ENCODE measurements around the gene ACVR1. TPM values are rescaled to one million over a fixed set of nuclear protein-coding genes. Genes with fewer than 3 reads are reported as not detected.

ACVR1 gene
- total and polyA plus RNA-seq, 9 of the 15 experiments (the other 6 are each of a cell fraction or from before 2014, with no cell fraction given), result 3.8 to 14.3 (median 6.9) TPM

- TF ChIP-seq, protein P1, sequence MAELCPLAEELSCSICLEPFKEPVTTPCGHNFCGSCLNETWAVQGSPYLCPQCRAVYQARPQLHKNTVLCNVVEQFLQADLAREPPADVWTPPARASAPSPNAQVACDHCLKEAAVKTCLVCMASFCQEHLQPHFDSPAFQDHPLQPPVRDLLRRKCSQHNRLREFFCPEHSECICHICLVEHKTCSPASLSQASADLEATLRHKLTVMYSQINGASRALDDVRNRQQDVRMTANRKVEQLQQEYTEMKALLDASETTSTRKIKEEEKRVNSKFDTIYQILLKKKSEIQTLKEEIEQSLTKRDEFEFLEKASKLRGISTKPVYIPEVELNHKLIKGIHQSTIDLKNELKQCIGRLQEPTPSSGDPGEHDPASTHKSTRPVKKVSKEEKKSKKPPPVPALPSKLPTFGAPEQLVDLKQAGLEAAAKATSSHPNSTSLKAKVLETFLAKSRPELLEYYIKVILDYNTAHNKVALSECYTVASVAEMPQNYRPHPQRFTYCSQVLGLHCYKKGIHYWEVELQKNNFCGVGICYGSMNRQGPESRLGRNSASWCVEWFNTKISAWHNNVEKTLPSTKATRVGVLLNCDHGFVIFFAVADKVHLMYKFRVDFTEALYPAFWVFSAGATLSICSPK (IDR thresholded peaks at IDR 0.05; ENCODE audit: borderline replicate concordance), result no peak
- TF ChIP-seq C11orf30 (IDR thresholded peaks at IDR 0.05; ENCODE audit: low read depth), result no peak
Observed at GRCh38 chr2:157839162-157839801, 36.8 kb downstream of the ACVR1 start (continued).

DNA sequence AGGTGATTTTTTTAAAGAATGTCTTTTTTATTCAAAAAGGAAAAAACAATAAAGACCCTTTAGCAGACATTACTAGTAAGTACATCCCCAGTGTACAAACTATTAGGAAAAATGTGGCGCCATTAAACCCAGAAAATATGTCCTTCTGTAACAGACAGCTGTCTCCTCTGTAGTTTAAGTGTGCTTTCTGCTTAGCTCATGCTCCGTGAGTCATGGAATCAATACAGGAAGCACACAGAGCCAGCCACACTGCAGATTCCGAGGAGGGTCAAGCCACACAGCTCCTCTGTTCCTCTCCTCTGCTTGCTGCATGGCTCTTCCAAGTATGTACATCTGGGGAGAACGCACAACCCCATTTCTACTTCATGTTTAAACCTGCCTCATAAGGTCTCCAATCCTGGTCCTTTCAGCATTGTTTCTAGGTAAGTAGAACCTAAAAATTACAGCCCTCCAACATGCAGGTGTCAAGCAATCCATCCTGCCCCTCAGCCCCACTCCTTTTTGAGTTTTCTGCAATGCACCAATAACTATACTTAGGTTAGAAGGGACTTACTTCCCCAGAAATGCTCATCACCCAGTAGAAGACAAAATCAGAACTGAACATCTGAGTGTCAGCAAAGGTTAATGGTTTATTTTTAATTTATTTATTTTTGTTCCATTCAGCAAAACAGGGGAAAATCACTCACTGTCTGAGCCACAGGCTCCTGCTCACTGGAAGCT lies 37.5 kb downstream of the ACVR1 start:
- ChIA-PET POLR2A (interaction anchor here (0.6 to 2.5 kb wide), 13 partner anchors 8 to 256 kb away, joined by 3 to 15 read pairs (median 3); partner anchors contain the start of gene ACVR1), CTCF (ENCODE audit: low intra/inter-chr PET ratio) (no interaction called here)
- Histone ChIP-seq H3K4me2 (ENCODE audit: insufficient read depth, low read length) (peak overlapping the region; percentile 92), H3K9ac (ENCODE audit: insufficient read depth in 1 of 2, low read depth in 2 of 2, low read length in 2 of 2) (peak overlapping the region; percentile 53 to 85; a peak in 3 of 4 replicates), H2AFZ (ENCODE audit: low read depth, low read length) (peak overlapping the region; percentile 84), H3K4me3 (peak overlapping the region; percentile 30), H3K36me3 (ENCODE audit: control insufficient read depth, insufficient read depth, low read length) (no peaks in the 10 kb centered on the region; the same call in 2 of the 3 replicates), H3K4me1 (replicated peaks in 1 of 2; ENCODE audit: control insufficient read depth in 2 of 2, insufficient read depth in 2 of 2, low read length in 2 of 2) (peaks cover 14 to 50% of the 10 kb centered on the region in 2 experiments), H3K9me1 (ENCODE audit: control insufficient read depth, insufficient read depth, low read length) (no peaks in the 10 kb centered on the region), H3K79me2 (ENCODE audit: control insufficient read depth, insufficient read depth, low read length) (peaks cover 19% of the 10 kb centered on the region; the same call in 2 of the 3 replicates), H3K27me3 (ENCODE audit: control insufficient read depth in 2 of 2, insufficient read depth in 2 of 2, low read length in 2 of 2) (no peaks in the 10 kb centered on the region), H4K20me1 (replicated peaks; ENCODE audit: control insufficient read depth, insufficient read depth, low read length) (no peaks in the 10 kb centered on the region), H3K27ac (ENCODE audit: extremely low read depth, low read depth, low read length) (peak overlapping the region; percentile 93), H3K9me3 (replicated peaks; ENCODE audit: control insufficient read depth, insufficient read depth, low read depth, low read length) (no peaks in the 10 kb centered on the region)
- WGBS (ENCODE audit: insufficient coverage, low coverage, missing lambda C conversion rate), result 1% methylated on average over 4 of the region's 4 CpGs
- BruUV-seq (replicated peaks), result TSS peak; percentile 37
- ATAC-seq (peak; percentile 96), FAIRE-seq (peak; percentile 97), DNase-seq (ENCODE audit: extremely low read depth in 1 of 4, low spot score in 3 of 4) (peak; percentile 69 to 91 (median 78))
- in situ Hi-C loops (cut with MboI) (no loop called here), intact Hi-C loops (cut with micrococcal nuclease) (loop anchor here (1.0 to 5.0 kb wide), 2 partner anchors 52 to 169 kb away; no protein-coding TSS in a partner anchor)
- TF ChIP-seq SETDB1 (IDR thresholded peaks at IDR 0.05; ENCODE audit: low read length) (no peak), DNMT1 (IDR thresholded peaks at IDR 0.05) (no peak), CEBPB (tag; IDR thresholded peaks at IDR 0.05) (no peak), JUN (IDR thresholded peaks at IDR 0.05; ENCODE audit: borderline replicate concordance, low read depth, low read length) (peak; percentile 97), JUN (CRISPR knock-in tag; IDR thresholded peaks at IDR 0.05; ENCODE audit: borderline replicate concordance) (no peak), MYC (IDR thresholded peaks at IDR 0.05; ENCODE audit: low read depth, low read length) (peak; percentile 46), MYC (CRISPR knock-in tag; IDR thresholded peaks at IDR 0.05; ENCODE audit: borderline replicate concordance, low read depth) (no peak), TOE1 (IDR thresholded peaks at IDR 0.05; ENCODE audit: borderline replicate concordance) (no peak), TOE1 (CRISPR knock-in tag; IDR thresholded peaks at IDR 0.05; ENCODE audit: borderline replicate concordance, low read depth) (no peak), ZNF184 (CRISPR knock-in tag; IDR thresholded peaks at IDR 0.05) (no peak), PML (IDR thresholded peaks at IDR 0.05; ENCODE audit: low read length) (0 out of 2 replicates have a peak, but pooled peaks have one; percentile 18), MAFG (tag; conservative IDR thresholded peaks at IDR 0.05) (peak; percentile 75)
- TF ChIP-seq, protein P2, sequence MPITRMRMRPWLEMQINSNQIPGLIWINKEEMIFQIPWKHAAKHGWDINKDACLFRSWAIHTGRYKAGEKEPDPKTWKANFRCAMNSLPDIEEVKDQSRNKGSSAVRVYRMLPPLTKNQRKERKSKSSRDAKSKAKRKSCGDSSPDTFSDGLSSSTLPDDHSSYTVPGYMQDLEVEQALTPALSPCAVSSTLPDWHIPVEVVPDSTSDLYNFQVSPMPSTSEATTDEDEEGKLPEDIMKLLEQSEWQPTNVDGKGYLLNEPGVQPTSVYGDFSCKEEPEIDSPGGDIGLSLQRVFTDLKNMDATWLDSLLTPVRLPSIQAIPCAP (CRISPR knock-in tag; IDR thresholded peaks at IDR 0.05; ENCODE audit: borderline replicate concordance), result no peak
- TF ChIP-seq, protein P3, sequence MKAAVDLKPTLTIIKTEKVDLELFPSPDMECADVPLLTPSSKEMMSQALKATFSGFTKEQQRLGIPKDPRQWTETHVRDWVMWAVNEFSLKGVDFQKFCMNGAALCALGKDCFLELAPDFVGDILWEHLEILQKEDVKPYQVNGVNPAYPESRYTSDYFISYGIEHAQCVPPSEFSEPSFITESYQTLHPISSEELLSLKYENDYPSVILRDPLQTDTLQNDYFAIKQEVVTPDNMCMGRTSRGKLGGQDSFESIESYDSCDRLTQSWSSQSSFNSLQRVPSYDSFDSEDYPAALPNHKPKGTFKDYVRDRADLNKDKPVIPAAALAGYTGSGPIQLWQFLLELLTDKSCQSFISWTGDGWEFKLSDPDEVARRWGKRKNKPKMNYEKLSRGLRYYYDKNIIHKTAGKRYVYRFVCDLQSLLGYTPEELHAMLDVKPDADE (conservative IDR thresholded peaks at IDR 0.05; ENCODE audit: control insufficient read depth, low read depth, low read length), result no peak

Data from K562 (cell line).